Transverse colon (tissue), 4 donors: ENCODE measurements around the gene CPNE7. TPM values are rescaled to one million over a fixed set of nuclear protein-coding genes. Genes with fewer than 3 reads are reported as not detected.

Experiments used
- DNase-seq: peaks from one replicate; pipeline ENCODE4 v3.0.0-alpha.2; 2019
- H3K27ac ChIP-seq, 4 donors: fragments of 200-600 bp; sonication (generic); 2 replicates each; pipeline ENCODE4 v1.5.1; 2016 to 2018; ENCODE audit warnings: inconsistent platforms in 4 of 4
- H3K27me3 ChIP-seq: fragments of 200-600 bp; sonication (generic); 2 replicates; pipeline ENCODE4 v1.5.1; 2017; ENCODE audit warnings: inconsistent platforms
- H3K36me3 ChIP-seq, 4 donors: fragments of 200-600 bp; sonication (generic); 2 replicates each; pipeline ENCODE4 v1.5.1; 2017 to 2019; ENCODE audit warnings: inconsistent platforms in 4 of 4
- H3K4me1 ChIP-seq, 4 donors: fragments of 200-600 bp; sonication (generic); 2 replicates each; pipeline ENCODE4 v1.5.1; 2017 to 2020; ENCODE audit warnings: inconsistent platforms in 4 of 4
- H3K4me3 ChIP-seq, 4 donors: fragments of 200-600 bp; sonication (generic); 1 replicate in 1 of 4; 2 replicates in 3 of 4; pipeline versions ENCODE4 v1.5.1 to v1.6.1; 2017 to 2019; ENCODE audit warnings: inconsistent platforms in 4 of 4
- H3K9me3 ChIP-seq, 2 donors: fragments of 200-600 bp; sonication (generic); 2 replicates each; pipeline ENCODE4 v1.5.1; 2017 to 2019; ENCODE audit warnings: inconsistent platforms in 2 of 2
- CTCF ChIP-seq, 5 experiments: fragments of 200-600 bp in 3 of 5; fragments of 450-650 bp in 2 of 5; sonication (generic) in 3 of 5; IDR thresholded peaks; 1 replicate in 2 of 5; 2 replicates in 3 of 5; pipeline ENCODE4 v1.5.1; 2016 to 2017; ENCODE audit warnings: antibody characterized with exemption in 5 of 5, inconsistent platforms in 3 of 5, mild to moderate bottlenecking in 2 of 5, moderate library complexity in 1 of 5
- EP300 ChIP-seq: sonication (generic); formaldehyde crosslinking; IDR thresholded peaks from one replicate; pipeline ENCODE4 v1.6.1; 2017; ENCODE audit warnings: antibody characterized with exemption, low read depth
- POLR2A ChIP-seq: fragments of 450-650 bp; IDR thresholded peaks from one replicate; pipeline ENCODE4 v1.6.1; 2016; ENCODE audit warnings: antibody characterized with exemption, mild to moderate bottlenecking, moderate library complexity
- POLR2AphosphoS5 ChIP-seq, 3 donors: sonication (generic); formaldehyde crosslinking; IDR thresholded peaks; one replicate each; pipeline ENCODE4 v1.6.1; 2016; ENCODE audit warnings: antibody characterized with exemption in 3 of 3
- WGBS, 2 donors: methylation state at CpG; one replicate each; pipeline ENCODE4 v1.1.5; 2018; ENCODE audit warnings: low coverage in 1 of 2; 5-methylcytosine and 5-hydroxymethylcytosine counted together
- in situ Hi-C, 4 donors: fragments of 200-750 bp; cut with MboI; loops; one replicate each; pipeline versions ENCODE4 v1.15.0 to v1.15.1; 2017; ENCODE audit warnings: low sequenced_read_pairs in 3 of 4, low pct_ligation_motif_present in 1 of 4, low pct_unique_long_range_greater_than_20kb in 1 of 4
- intact Hi-C: fragments of 100-400 bp; cut with DNase I; formaldehyde crosslinking; loops from one replicate; pipeline ENCODE4 v1.15.1; 2023; ENCODE audit warnings: low total_unique reads
- total RNA-seq, 4 donors: library from RNA; depleted of rRNA; stranded (reverse); fragments of >200 nt; gene quantifications; one replicate each; pipeline ENCODE4 v1.1.0, GENCODE V29; 2016

Gene CPNE7
- total RNA-seq, 4 donors from 2014 or later = 0.41 to 5.0 (median 0.79) TPM; not detected in 1

- in situ Hi-C loops = no loop called here
- 70 to 80% methylated on average over 2 to 18 of the region's 22 CpGs for WGBS, 2 donors
- peaks cover 41% of the 10 kb centered on the region for H3K27me3 ChIP-seq
- H3K9me3 ChIP-seq = no peaks in the 10 kb centered on the region
- no peaks in the 10 kb centered on the region for H3K36me3 ChIP-seq
- no peaks in the 10 kb centered on the region for H3K4me1 ChIP-seq
- no peak overlapping the region for H3K27ac ChIP-seq
- no peak for DNase-seq
- no peak for TF ChIP-seq CTCF (IDR thresholded peaks at IDR 0.05)
- intact Hi-C loops = no loop called here
- no peak overlapping the region for H3K4me3 ChIP-seq
These were observed 26.3 kb downstream of the CPNE7 start for GRCh38 chr16:89601906-89602272.

- H3K27me3 ChIP-seq = peaks cover 46% of the 10 kb centered on the region
- WGBS, 2 donors = 11% methylated on average over 18 of the region's 22 CpGs; no CpG with 5 or more reads in 1 of the 2 donors
- no peaks in the 10 kb centered on the region for H3K36me3 ChIP-seq
- intact Hi-C loops (no loop called here), in situ Hi-C loops (no loop called here)
- no peak for DNase-seq
- no peaks in the 10 kb centered on the region for H3K4me1 ChIP-seq
- H3K27ac ChIP-seq = no peak overlapping the region
- no peak overlapping the region for H3K4me3 ChIP-seq
- no peaks in the 10 kb centered on the region for H3K9me3 ChIP-seq
- no peak for TF ChIP-seq EP300
- TF ChIP-seq CTCF (IDR thresholded peaks at IDR 0.05) = no peak
- no peak for TF ChIP-seq POLR2A
- no peak for TF ChIP-seq POLR2AphosphoS5 (IDR thresholded peaks at IDR 0.05)
These were observed 26.9 kb downstream of the CPNE7 start for GRCh38 chr16:89602273-89602951.

GRCh38 chr16:89602952-89603590 lies 27.5 kb downstream of the CPNE7 start:
- Histone ChIP-seq H3K27me3 (peaks cover 52% of the 10 kb centered on the region), H3K36me3 (no peaks in the 10 kb centered on the region), H3K27ac (no peak overlapping the region), H3K4me3 (no peak overlapping the region), H3K4me1 (peaks cover 0 to 3% (median 1%) of the 10 kb centered on the region in 4 donors), H3K9me3 (no peaks in the 10 kb centered on the region)
- in situ Hi-C loops (no loop called here), intact Hi-C loops (no loop called here)
- WGBS, 2 donors = 41% methylated on average over 4 of the region's 5 CpGs; no CpG with 5 or more reads in 1 of the 2 donors
- no peak for DNase-seq
- no peak for TF ChIP-seq CTCF (IDR thresholded peaks at IDR 0.05)
- TF ChIP-seq EP300 = no peak

- WGBS, 2 donors = 90% methylated on average over 16 of the region's 16 CpGs; no CpG with 5 or more reads in 1 of the 2 donors
- no peak for DNase-seq
These were observed 29.2 kb downstream of the CPNE7 start for GRCh38 chr16:89604764-89605163.

More at GRCh38 chr16:89604764-89605163, 29.2 kb downstream of the CPNE7 start:
- Histone ChIP-seq H3K27me3 (peaks cover 68% of the 10 kb centered on the region), H3K4me3 (no peak overlapping the region), H3K27ac (no peak overlapping the region), H3K4me1 (peaks cover 0 to 13% (median 7%) of the 10 kb centered on the region in 4 donors), H3K9me3 (no peaks in the 10 kb centered on the region), H3K36me3 (no peaks in the 10 kb centered on the region)
- in situ Hi-C loops (no loop called here), intact Hi-C loops (no loop called here)
- no peak for TF ChIP-seq POLR2A
- no peak for TF ChIP-seq POLR2AphosphoS5 (IDR thresholded peaks at IDR 0.05)
- no peak for TF ChIP-seq EP300
- no peak for TF ChIP-seq CTCF (IDR thresholded peaks at IDR 0.05)
